Transverse colon (tissue), 4 donors: Measurements from ENCODE around the gene IRF8. TPM values are rescaled to one million over a fixed set of nuclear protein-coding genes. Genes with fewer than 3 reads are reported as not detected.

Source experiments
- DNase-seq: peaks from one replicate; pipeline ENCODE4 v3.0.0-alpha.2; 2019
- H3K27ac ChIP-seq, 4 donors: fragments of 200-600 bp; sonication (generic); 2 replicates each; pipeline ENCODE4 v1.5.1; 2016 to 2018; ENCODE audit warnings: inconsistent platforms in 4 of 4
- H3K27me3 ChIP-seq: fragments of 200-600 bp; sonication (generic); 2 replicates; pipeline ENCODE4 v1.5.1; 2017; ENCODE audit warnings: inconsistent platforms
- H3K36me3 ChIP-seq, 4 donors: fragments of 200-600 bp; sonication (generic); 2 replicates each; pipeline ENCODE4 v1.5.1; 2017 to 2019; ENCODE audit warnings: inconsistent platforms in 4 of 4
- H3K4me1 ChIP-seq, 4 donors: fragments of 200-600 bp; sonication (generic); 2 replicates each; pipeline ENCODE4 v1.5.1; 2017 to 2020; ENCODE audit warnings: inconsistent platforms in 4 of 4
- H3K4me3 ChIP-seq, 4 donors: fragments of 200-600 bp; sonication (generic); 1 replicate in 1 of 4; 2 replicates in 3 of 4; pipeline versions ENCODE4 v1.5.1 to v1.6.1; 2017 to 2019; ENCODE audit warnings: inconsistent platforms in 4 of 4
- H3K9me3 ChIP-seq, 2 donors: fragments of 200-600 bp; sonication (generic); 2 replicates each; pipeline ENCODE4 v1.5.1; 2017 to 2019; ENCODE audit warnings: inconsistent platforms in 2 of 2
- EP300 ChIP-seq: sonication (generic); formaldehyde crosslinking; IDR thresholded peaks from one replicate; pipeline ENCODE4 v1.6.1; 2017; ENCODE audit warnings: antibody characterized with exemption, low read depth
- POLR2A ChIP-seq: fragments of 450-650 bp; IDR thresholded peaks from one replicate; pipeline ENCODE4 v1.6.1; 2016; ENCODE audit warnings: antibody characterized with exemption, mild to moderate bottlenecking, moderate library complexity
- POLR2AphosphoS5 ChIP-seq, 3 donors: sonication (generic); formaldehyde crosslinking; IDR thresholded peaks; one replicate each; pipeline ENCODE4 v1.6.1; 2016; ENCODE audit warnings: antibody characterized with exemption in 3 of 3
- WGBS, 2 donors: methylation state at CpG; one replicate each; pipeline ENCODE4 v1.1.5; 2018; ENCODE audit warnings: low coverage in 1 of 2; 5-methylcytosine and 5-hydroxymethylcytosine counted together
- in situ Hi-C, 4 donors: fragments of 200-750 bp; cut with MboI; loops; one replicate each; pipeline versions ENCODE4 v1.15.0 to v1.15.1; 2017; ENCODE audit warnings: low sequenced_read_pairs in 3 of 4, low pct_ligation_motif_present in 1 of 4, low pct_unique_long_range_greater_than_20kb in 1 of 4
- intact Hi-C: fragments of 100-400 bp; cut with DNase I; formaldehyde crosslinking; loops from one replicate; pipeline ENCODE4 v1.15.1; 2023; ENCODE audit warnings: low total_unique reads
- total RNA-seq, 4 donors: library from RNA; depleted of rRNA; stranded (reverse); fragments of >200 nt; gene quantifications; one replicate each; pipeline ENCODE4 v1.1.0, GENCODE V29; 2016
- TF ChIP-seq, protein P1 (sequence below), 5 experiments: fragments of 200-600 bp in 3 of 5; fragments of 450-650 bp in 2 of 5; sonication (generic) in 3 of 5; IDR thresholded peaks; 1 replicate in 2 of 5; 2 replicates in 3 of 5; pipeline ENCODE4 v1.5.1; 2016 to 2017; ENCODE audit warnings: antibody characterized with exemption in 5 of 5, inconsistent platforms in 3 of 5, mild to moderate bottlenecking in 2 of 5, moderate library complexity in 1 of 5

The IRF8 gene
- total RNA-seq, 4 donors from 2014 or later = 20.7 to 70.7 (median 45.2) TPM

GRCh38 chr16:85884808-85885463, 14.0 kb upstream of the IRF8 start:
- Histone ChIP-seq H3K27ac (no peak overlapping the region), H3K4me1 (peaks cover 0 to 5% (median 0%) of the 10 kb centered on the region in 4 donors), H3K4me3 (no peak overlapping the region), H3K27me3 (peaks cover 6% of the 10 kb centered on the region), H3K9me3 (no peaks in the 10 kb centered on the region), H3K36me3 (no peaks in the 10 kb centered on the region)
- intact Hi-C loops = no loop called here
- DNase-seq = no peak
- in situ Hi-C loops = no loop called here
- TF ChIP-seq POLR2AphosphoS5 (IDR thresholded peaks at IDR 0.05) = no peak
- TF ChIP-seq, protein P1, sequence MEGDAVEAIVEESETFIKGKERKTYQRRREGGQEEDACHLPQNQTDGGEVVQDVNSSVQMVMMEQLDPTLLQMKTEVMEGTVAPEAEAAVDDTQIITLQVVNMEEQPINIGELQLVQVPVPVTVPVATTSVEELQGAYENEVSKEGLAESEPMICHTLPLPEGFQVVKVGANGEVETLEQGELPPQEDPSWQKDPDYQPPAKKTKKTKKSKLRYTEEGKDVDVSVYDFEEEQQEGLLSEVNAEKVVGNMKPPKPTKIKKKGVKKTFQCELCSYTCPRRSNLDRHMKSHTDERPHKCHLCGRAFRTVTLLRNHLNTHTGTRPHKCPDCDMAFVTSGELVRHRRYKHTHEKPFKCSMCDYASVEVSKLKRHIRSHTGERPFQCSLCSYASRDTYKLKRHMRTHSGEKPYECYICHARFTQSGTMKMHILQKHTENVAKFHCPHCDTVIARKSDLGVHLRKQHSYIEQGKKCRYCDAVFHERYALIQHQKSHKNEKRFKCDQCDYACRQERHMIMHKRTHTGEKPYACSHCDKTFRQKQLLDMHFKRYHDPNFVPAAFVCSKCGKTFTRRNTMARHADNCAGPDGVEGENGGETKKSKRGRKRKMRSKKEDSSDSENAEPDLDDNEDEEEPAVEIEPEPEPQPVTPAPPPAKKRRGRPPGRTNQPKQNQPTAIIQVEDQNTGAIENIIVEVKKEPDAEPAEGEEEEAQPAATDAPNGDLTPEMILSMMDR (IDR thresholded peaks at IDR 0.05) = no peak
- TF ChIP-seq EP300 = no peak
- TF ChIP-seq POLR2A = no peak
- 92 to 93% methylated on average over 7 to 13 of the region's 13 CpGs for WGBS, 2 donors

DNA sequence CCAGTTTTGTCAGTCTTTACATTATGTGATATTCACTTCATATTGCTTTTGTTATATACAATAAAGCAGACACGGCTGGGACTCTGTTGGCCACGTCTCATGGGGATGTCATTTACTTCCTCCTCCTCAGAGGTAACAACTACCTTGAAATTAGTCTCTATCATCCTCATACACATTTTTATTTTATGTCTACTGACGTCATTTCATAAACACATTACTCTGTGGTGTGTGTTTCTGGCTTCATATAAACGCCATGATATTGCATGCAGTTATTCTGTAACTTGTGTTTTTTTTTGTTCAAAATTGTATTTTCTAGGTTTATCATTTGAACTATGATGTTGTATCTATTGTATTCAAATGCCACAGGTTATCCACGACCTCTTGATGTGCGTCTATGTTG, 13.4 kb upstream of the IRF8 start:
- no peak overlapping the region for H3K27ac ChIP-seq
- in situ Hi-C loops = no loop called here
- no peaks in the 10 kb centered on the region for H3K36me3 ChIP-seq
- intact Hi-C loops = no loop called here
- TF ChIP-seq EP300 (no peak), POLR2AphosphoS5 (IDR thresholded peaks at IDR 0.05) (no peak), POLR2A (no peak)
- TF ChIP-seq, protein P1 (IDR thresholded peaks at IDR 0.05) = no peak
- no peaks in the 10 kb centered on the region for H3K9me3 ChIP-seq
- peaks cover 6% of the 10 kb centered on the region for H3K27me3 ChIP-seq
- no peak overlapping the region for H3K4me3 ChIP-seq
- DNase-seq = no peak
- peaks cover 0 to 5% (median 0%) of the 10 kb centered on the region in 4 donors for H3K4me1 ChIP-seq
- 83 to 86% methylated on average over 6 of the region's 6 CpGs for WGBS, 2 donors

- no peak for DNase-seq
- peaks cover 5% of the 10 kb centered on the region for H3K27me3 ChIP-seq
- no peaks in the 10 kb centered on the region for H3K36me3 ChIP-seq
- H3K4me3 ChIP-seq = no peak overlapping the region
- no peak for TF ChIP-seq POLR2A
- no peak for TF ChIP-seq EP300
- TF ChIP-seq POLR2AphosphoS5 (IDR thresholded peaks at IDR 0.05) = no peak
- TF ChIP-seq, protein P1 (IDR thresholded peaks at IDR 0.05) = no peak
- no peaks in the 10 kb centered on the region for H3K9me3 ChIP-seq
- intact Hi-C loops (no loop called here), in situ Hi-C loops (no loop called here)
- 58 to 65% methylated on average over 5 of the region's 5 CpGs for WGBS, 2 donors
- H3K4me1 ChIP-seq = peaks cover 0 to 14% (median 12%) of the 10 kb centered on the region in 4 donors
- H3K27ac ChIP-seq = no peak overlapping the region
These were observed 10.3 kb upstream of the IRF8 start for GRCh38 chr16:85888405-85889331.

DNA sequence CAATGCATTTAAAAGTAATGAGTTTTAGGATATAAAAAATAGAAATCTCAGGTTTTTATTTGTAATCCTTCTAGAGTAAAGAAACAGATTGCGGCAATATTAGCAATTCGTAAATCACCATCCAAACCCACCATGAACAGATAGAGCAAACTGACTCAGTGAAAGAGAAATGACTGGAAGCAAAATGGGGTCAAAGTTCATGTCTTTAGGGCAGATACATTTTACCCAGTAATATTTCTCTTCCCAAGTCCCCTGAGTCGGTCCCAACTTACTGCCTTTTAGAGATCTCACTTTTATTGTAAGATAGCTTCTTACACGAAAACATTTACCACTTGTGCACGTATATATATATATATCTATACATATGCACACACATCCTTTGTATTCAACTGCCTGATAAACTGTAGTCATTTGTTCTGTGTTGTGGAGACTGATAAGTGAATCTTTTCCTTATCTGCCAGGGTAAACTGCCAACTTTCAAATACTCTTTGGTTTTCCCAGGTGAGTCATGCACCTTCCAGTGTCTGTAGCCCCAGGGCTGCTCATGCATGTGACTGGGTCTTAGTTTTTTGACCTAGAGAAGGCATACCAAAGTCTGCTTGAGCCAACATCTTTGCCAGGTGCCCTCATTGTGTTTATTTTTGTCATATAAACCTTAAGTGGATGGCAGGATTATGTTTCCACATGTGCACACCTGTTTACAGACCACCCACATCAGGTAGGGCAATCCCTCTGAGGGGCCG, 7.8 kb upstream of the IRF8 start:
- no peak overlapping the region for H3K4me3 ChIP-seq
- WGBS, 2 donors = 54 to 62% methylated on average over 5 to 6 of the region's 6 CpGs
- H3K36me3 ChIP-seq = no peaks in the 10 kb centered on the region
- H3K27ac ChIP-seq = peak overlapping the region; percentile 10 to 67 (median 24)
- DNase-seq = no peak
- intact Hi-C loops = no loop called here
- TF ChIP-seq, protein P1 (IDR thresholded peaks at IDR 0.05) = no peak
- TF ChIP-seq POLR2AphosphoS5 (IDR thresholded peaks at IDR 0.05) (no peak), EP300 (no peak)
- H3K9me3 ChIP-seq = no peaks in the 10 kb centered on the region
- no peaks in the 10 kb centered on the region for H3K27me3 ChIP-seq
- in situ Hi-C loops = no loop called here
- peaks cover 0 to 14% (median 12%) of the 10 kb centered on the region in 4 donors for H3K4me1 ChIP-seq
